Gastrocnemius medialis (tissue), 4 donors: ENCODE measurements around the gene SFT2D2. TPM values are rescaled to one million over a fixed set of nuclear protein-coding genes. Genes with fewer than 3 reads are reported as not detected.
A peak's percentile ranks its signal among the peaks of the same experiment; 100 is the strongest.

Source experiments
- ATAC-seq, 2 donors: fragments of 150-250 bp; one replicate each; pipeline ENCODE4 v1.9.1; 2016
- DNase-seq, 2 donors: peaks; one replicate each; pipeline ENCODE4 v3.0.0-alpha.2; 2019
- H3K27ac ChIP-seq, 4 donors: fragments of 200-600 bp; sonication (generic); 1 replicate in 1 of 4; 2 replicates in 3 of 4; pipeline ENCODE4 v1.5.1; 2016 to 2018; ENCODE audit warnings: mild to moderate bottlenecking in 2 of 4, moderate library complexity in 1 of 4
- H3K27me3 ChIP-seq, 3 donors: fragments of 200-600 bp; sonication (generic) in 2 of 3; 1 replicate in 1 of 3; 2 replicates in 2 of 3; pipeline versions ENCODE4 v1.5.1 to v1.6.0; 2016 to 2019; ENCODE audit warnings: mild to moderate bottlenecking in 1 of 3, moderate library complexity in 1 of 3
- H3K36me3 ChIP-seq, 2 donors: fragments of 200-600 bp; sonication (generic) in 1 of 2; one replicate each; pipeline ENCODE4 v1.5.1; 2017 to 2018
- H3K4me1 ChIP-seq, 2 donors: fragments of 200-600 bp; sonication (generic) in 1 of 2; one replicate each; pipeline ENCODE4 v1.5.1; 2016 to 2017; ENCODE audit warnings: mild to moderate bottlenecking in 2 of 2
- H3K4me3 ChIP-seq, 4 donors: fragments of 200-600 bp; sonication (generic) in 3 of 4; 1 replicate in 1 of 4; 2 replicates in 3 of 4; pipeline ENCODE4 v1.5.1; 2016 to 2019; ENCODE audit warnings: mild to moderate bottlenecking in 2 of 4
- H3K9me3 ChIP-seq, 3 donors: fragments of 200-600 bp; sonication (generic) in 2 of 3; 1 replicate in 1 of 3; 2 replicates in 2 of 3; pipeline ENCODE4 v1.5.1; 2016 to 2019
- CTCF ChIP-seq, 5 experiments: fragments of 450-650 bp in 3 of 5; fragments of 200-600 bp in 2 of 5; sonication (generic) in 2 of 5; IDR thresholded peaks in 4 of 5; conservative IDR thresholded peaks in 1 of 5; 1 replicate in 4 of 5; 2 replicates in 1 of 5; pipeline ENCODE4 v1.5.1; 2016 to 2019; ENCODE audit warnings: antibody characterized with exemption in 5 of 5, mild to moderate bottlenecking in 3 of 5, moderate library complexity in 3 of 5
- POLR2A ChIP-seq, 2 donors: fragments of 450-650 bp; IDR thresholded peaks; one replicate each; pipeline ENCODE4 v1.6.1; 2017; ENCODE audit warnings: antibody characterized with exemption in 2 of 2, mild to moderate bottlenecking in 2 of 2, moderate library complexity in 2 of 2
- in situ Hi-C, 4 donors: fragments of 200-750 bp; cut with MboI; loops; one replicate each; pipeline versions ENCODE4 v1.15.0 to v1.8.0; 2017; ENCODE audit warnings: low sequenced_read_pairs in 4 of 4
- intact Hi-C: fragments of 100-400 bp; cut with DNase I; formaldehyde crosslinking; loops from one replicate; pipeline ENCODE4 v1.15.1; 2023; ENCODE audit warnings: low total_unique reads
- total RNA-seq, 4 donors: library from RNA; depleted of rRNA; stranded (reverse); fragments of >200 nt; gene quantifications; one replicate each; pipeline versions ENCODE4 v1.1.0 to v1.2.3, GENCODE V29; 2016

SFT2D2 gene
- 10 to 100 TPM; 10.2 to 15.8 (median 11.7) TPM for total RNA-seq

- in situ Hi-C loops (no loop called here), intact Hi-C loops (loop anchor here (2.0 kb wide), 1 partner anchor 47 kb away; the partner anchor contains the start of gene TIPRL)
- peak; percentile 92 to 93 for ATAC-seq
- Histone ChIP-seq H3K27me3 (no peaks in the 10 kb centered on the region), H3K27ac (peak within 1 kb of the TSS; percentile 73 to 75 (median 74)), H3K9me3 (no peaks in the 10 kb centered on the region), H3K36me3 (no peaks in the 10 kb centered on the region), H3K4me1 (peaks cover 14 to 31% of the 10 kb centered on the region in 2 donors), H3K4me3 (peak within 1 kb of the TSS; percentile 86 to 96 (median 90))
- TF ChIP-seq POLR2A (IDR thresholded peaks at IDR 0.05) (peak; percentile 43 to 55), CTCF (IDR thresholded peaks at IDR 0.05 in 4 of 5, conservative IDR thresholded peaks at IDR 0.05 in 1 of 5) (no peak)
- peak; percentile 43 to 66 for DNase-seq
Measured at GRCh38 chr1:168225476-168226190, at the start of gene SFT2D2. SFT2D2 (plus strand) TSS chr1:168226004; CDS start chr1:168226080, 76 bp downstream.

DNA sequence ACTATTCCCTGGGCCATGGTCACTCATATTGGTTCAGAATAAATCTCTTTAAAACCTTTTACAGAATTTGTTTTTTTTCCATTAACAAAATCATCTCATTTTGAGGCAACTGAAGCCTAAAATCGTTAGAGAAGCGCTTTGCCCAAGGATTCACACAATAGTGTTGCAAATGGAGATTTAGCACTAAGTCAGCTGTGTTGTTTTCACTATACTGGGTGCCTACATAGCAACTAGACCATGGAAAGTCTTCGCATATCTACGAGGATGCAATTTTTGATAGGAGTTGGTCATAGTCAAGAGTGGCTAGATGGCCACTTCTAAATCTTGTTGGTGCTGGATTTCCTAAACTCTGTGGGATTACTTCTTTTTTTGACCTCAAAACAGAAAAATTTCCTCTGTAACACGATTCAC, 47.6 kb upstream of the SFT2D2 start:
- TF ChIP-seq CTCF (IDR thresholded peaks at IDR 0.05 in 4 of 5, conservative IDR thresholded peaks at IDR 0.05 in 1 of 5) = no peak
- no peak for TF ChIP-seq POLR2A (IDR thresholded peaks at IDR 0.05)
- Histone ChIP-seq H3K4me3 (peak overlapping the region; percentile 72 to 83 (median 74)), H3K27ac (peak overlapping the region; percentile 85 to 91 (median 90)), H3K36me3 (no peaks in the 10 kb centered on the region), H3K27me3 (no peaks in the 10 kb centered on the region), H3K4me1 (peaks cover 9 to 10% of the 10 kb centered on the region in 2 donors), H3K9me3 (no peaks in the 10 kb centered on the region)
- intact Hi-C loops = loop anchor here (2.0 kb wide), 1 partner anchor 47 kb away; no protein-coding TSS in a partner anchor
- ATAC-seq = peak in 1 of 2 donors; percentile 10
- no peak for DNase-seq
- in situ Hi-C loops = no loop called here

DNA sequence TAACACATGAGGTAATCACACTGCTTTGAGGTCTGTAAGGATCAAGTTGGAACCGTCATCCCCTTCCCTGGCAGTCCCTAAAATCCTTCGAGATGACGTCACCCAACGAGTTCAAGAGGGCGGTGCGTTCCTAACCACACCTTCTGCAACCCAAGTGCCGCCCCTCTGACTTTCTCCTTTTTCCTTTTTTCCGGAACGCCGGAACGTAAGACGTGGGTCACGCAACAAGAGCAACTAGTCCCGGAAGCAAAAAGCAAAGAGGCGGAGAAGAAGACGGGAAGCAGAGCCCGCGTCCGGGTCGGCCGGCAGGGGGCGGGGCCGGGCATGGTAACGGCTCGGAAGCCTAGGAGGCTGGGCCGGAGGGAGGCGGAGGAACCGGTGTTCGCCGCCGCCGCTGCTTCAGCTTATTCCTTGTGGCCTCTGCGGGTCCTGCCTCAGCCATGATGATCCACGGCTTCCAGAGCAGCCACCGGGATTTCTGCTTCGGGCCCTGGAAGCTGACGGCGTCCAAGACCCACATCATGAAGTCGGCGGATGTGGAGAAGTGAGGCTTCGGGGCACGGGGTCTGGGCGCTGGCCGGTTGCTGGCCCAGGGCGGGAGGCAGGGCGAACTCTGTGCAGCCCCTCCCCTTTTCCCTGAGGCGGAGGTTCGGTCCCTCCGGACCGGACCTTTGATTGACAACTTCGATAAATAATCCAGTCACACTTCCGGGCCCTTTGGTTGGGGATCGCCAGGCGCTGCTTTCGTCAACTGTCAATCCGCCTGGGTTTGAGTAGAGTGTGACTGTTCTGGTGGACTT, 47.0 kb upstream of the SFT2D2 start, which contains the start of gene TIPRL:
Gene TIPRL (plus strand): TSS at position 325 of the 800 bp plus-strand sequence. CDS start 116 bp downstream, at position 441.
- TF ChIP-seq POLR2A (IDR thresholded peaks at IDR 0.05) (peak; percentile 81 to 85), CTCF (IDR thresholded peaks at IDR 0.05 in 4 of 5, conservative IDR thresholded peaks at IDR 0.05 in 1 of 5) (peak; percentile 35 to 86 (median 80))
- intact Hi-C loops (loop anchor here (2.0 kb wide), 1 partner anchor 46 kb away; no protein-coding TSS in a partner anchor), in situ Hi-C loops (no loop called here)
- Histone ChIP-seq H3K27me3 (no peaks in the 10 kb centered on the region), H3K27ac (peak within 1 kb of the TSS; percentile 85 to 91 (median 90)), H3K9me3 (no peaks in the 10 kb centered on the region), H3K4me3 (peak within 1 kb of the TSS; percentile 72 to 83 (median 74)), H3K36me3 (no peaks in the 10 kb centered on the region), H3K4me1 (peaks cover 9 to 10% of the 10 kb centered on the region in 2 donors)
- DNase-seq = peak; percentile 88 to 93
- ATAC-seq = peak; percentile 97

GRCh38 chr1:168179438-168180147, 46.2 kb upstream of the SFT2D2 start:
- TF ChIP-seq POLR2A (IDR thresholded peaks at IDR 0.05) (no peak), CTCF (IDR thresholded peaks at IDR 0.05 in 4 of 5, conservative IDR thresholded peaks at IDR 0.05 in 1 of 5) (no peak)
- no peaks in the 10 kb centered on the region for H3K9me3 ChIP-seq
- H3K4me3 ChIP-seq = peak overlapping the region; percentile 72 to 83 (median 74)
- H3K36me3 ChIP-seq = peaks cover 0 to 2% of the 10 kb centered on the region in 2 donors
- intact Hi-C loops = loop anchor here (2.0 kb wide), 1 partner anchor 45 kb away; no protein-coding TSS in a partner anchor
- no peaks in the 10 kb centered on the region for H3K27me3 ChIP-seq
- DNase-seq (no peak), ATAC-seq (peak; percentile 2 to 9)
- in situ Hi-C loops = no loop called here
- peaks cover 9 to 10% of the 10 kb centered on the region in 2 donors for H3K4me1 ChIP-seq
- peak overlapping the region; percentile 85 to 91 (median 90) for H3K27ac ChIP-seq
